NCI-H1417 (cell line): Measurements from ENCODE around the gene MTUS2.

ENCODE experiments used
- DNase-seq, 3 experiments: peaks; one replicate each; lab custom pipeline; 2025; lab: John Stamatoyannopoulos, UW

The MTUS2 gene

GRCh38 chr13:29402166-29402636, 582.1 kb downstream of the MTUS2 start:
- DNase-seq: peak in 2 of 3 experiments; percentile 8

- no peak for DNase-seq
Measured at GRCh38 chr13:29405401-29405800, 585.3 kb downstream of the MTUS2 start.

- DNase-seq: no peak
Measured at GRCh38 chr13:29411481-29411880, 591.3 kb downstream of the MTUS2 start.

DNA sequence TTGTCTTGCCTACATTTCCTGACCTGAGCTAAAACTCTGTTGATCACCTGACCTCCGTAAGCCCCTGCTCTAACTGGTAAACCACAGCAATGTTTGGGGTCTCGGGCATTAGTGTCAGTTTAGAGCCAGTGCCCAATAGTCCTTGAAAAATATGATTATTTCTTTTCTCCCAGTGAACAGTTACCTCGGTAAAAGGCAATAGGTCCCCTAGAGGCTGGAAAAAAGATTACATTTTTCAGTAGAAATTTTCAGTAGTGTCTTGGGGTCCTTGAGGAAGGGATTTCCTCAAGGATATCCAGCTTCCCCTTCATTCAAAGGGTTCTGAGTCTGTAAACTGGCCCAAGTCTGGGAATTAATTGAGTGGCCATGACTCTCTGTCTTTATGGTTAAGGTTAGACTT, 597.9 kb downstream of the MTUS2 start:
- DNase-seq: no peak

- DNase-seq: no peak
Measured at GRCh38 chr13:29421118-29421517, 601.0 kb downstream of the MTUS2 start.

DNA sequence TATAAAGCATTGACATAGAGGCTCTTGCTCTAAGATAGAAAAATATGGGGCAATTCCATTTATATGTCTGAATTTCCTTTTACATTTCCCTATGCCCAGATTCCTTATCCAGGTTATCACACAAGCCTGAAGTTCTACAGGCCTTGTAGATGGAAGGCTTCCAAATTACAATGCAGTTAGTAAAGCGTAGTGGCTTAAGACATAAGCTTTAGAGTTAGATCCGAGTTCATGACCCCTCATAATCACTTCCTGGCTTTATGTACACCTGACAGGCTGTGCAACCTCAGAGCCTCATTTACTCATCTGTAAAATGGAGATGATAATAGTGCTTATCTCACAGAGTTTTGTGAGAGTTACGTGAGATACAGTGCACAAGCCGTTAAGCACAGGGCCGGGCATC, 601.9 kb downstream of the MTUS2 start:
- no peak for DNase-seq

DNA sequence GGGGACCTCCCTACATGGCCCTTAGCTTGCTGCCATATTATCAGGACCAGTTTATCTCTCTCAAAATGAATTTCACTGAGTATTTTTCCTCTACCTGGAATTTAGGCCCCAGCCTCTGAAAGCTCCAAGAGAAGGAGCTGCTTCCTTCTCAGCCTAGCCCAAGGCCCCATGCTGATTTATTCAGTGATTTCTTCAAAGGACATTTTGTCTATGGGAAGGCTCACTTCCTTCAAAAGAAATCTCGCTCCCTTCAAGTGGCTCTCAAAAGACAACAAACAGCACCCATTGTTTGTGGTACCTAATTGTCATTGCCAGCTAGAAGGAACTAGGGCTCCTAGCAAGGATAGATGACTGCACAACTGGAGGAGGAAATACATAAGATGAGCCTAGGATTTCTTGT, 602.9 kb downstream of the MTUS2 start:
- no peak for DNase-seq

DNA sequence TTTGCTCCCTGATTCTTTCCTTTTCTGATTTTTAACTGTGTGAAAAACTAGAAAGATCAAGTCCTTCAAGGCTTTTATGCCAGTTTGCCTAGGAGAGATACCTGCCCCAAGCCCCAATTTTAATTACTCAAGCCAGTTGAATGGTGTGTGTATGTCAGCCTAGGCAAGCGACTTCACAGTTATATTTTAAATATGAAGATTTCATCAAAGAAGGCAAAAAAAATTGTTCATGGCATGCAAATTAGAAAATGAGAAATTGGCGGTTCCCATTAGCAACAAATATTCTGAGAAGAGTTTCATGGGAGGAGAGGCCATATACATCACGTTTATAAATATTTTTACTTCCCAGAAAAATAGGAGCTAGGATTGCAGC, 607.8 kb downstream of the MTUS2 start:
- no peak for DNase-seq

DNA sequence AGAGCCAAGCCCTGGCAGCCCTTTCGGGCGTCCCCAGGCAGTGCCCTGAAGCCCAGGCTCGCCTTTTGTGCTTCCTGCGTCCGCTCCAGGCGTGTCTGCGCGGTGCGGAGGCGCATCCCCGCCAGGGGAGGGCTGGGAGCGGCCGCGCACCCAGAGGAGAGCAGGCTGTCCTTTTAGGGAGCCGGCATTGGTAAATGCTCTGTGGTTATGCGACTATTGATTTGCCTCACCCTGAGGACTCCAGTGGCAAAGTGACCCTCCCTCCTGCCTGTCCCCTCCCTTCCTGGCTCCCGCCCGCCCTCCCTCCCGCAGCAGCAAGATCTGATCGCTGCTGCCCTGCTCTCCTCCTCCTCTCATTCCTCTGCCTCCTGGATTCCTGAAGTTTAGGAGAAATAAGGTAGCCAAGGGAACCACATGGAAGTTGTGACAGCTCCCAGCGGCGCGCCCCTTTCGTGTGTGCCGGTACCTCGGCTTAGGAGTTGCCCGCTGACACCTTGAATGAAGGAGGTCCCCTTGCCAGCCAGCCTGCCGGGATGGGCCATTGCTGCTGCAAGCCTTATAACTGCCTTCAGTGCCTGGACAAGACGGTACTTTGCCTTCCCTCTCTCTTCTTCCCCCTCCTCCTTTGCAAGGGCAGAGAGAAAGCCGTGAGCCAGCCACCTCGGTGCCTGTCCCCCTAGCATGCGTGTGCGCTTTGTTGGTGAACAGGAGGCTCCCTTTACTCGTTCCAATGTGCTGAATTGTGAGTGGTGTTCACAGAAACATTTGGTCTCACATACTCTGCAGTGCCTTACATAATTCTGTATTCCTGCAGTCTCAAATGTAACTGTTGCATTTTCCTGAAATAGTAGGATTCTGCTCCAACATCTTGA, 608.4 kb downstream of the MTUS2 start:
- DNase-seq: peak; percentile 42 to 66 (median 58)

DNA sequence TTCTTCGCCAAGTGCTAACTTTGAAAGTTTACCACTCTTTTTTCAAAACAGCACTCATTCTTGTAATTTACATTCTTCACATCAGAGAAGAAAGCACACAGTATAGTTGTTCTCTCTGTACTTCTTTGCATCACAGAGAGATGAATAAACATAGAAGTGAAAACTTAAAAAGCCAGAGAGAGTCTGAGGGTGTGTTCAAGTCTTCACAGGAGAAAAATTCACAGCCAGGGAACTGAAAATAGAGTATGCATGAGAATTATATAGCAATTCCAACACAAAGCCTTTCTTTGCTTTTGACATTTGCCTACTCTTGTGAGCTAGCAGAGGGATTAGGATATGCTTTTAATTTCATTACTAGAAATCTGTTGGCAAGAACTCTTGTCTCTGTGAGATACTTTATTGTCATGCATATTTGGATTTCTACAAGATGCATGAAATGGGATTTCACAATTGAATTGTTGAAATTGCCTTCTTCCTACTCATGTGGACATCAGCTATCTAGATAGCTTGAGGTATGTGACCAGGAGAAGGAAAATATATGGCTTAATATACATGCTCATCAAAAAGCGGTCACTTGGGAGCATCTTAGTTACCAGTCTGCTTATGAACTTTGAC, 609.3 kb downstream of the MTUS2 start:
- no peak for DNase-seq

- peak in 1 of 3 experiments; percentile 39 for DNase-seq
Measured at GRCh38 chr13:29434217-29434945, 614.2 kb downstream of the MTUS2 start.

DNA sequence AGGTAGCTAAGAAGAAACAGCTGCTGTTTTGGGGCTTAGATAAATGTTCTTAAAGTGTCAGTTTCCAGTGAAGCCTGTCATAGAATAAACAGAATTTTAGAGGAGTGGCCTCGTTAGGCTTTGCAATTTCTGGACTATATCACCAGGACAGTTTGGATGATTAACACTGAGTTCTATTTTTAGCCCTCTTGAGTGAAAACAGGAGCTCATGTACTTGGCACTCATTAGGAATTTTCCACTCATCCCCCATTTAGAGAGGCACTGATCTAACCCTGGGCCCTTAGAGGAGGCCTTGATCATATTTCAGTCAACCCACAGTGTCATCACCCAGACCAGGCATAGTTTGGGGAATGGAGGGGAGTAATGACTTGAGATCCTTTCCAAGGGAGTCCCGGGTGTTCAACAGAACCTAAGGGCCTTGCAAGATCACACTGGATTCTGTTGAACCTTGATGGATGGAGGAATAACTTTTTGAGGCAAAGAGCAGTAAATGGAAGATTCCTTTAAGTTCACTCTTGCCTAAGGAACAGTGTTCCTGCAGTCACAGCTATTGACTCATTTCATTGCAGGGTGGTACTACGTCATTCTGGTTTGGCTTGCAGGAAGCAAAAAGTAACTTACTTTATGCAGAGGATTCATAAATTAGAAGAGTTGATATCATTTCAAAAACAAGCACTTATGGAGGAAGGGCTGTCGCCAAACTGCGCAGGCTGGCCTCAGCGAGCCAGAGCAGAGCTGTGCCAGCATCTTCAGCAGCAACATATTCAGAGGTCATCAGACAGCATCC, 615.2 kb downstream of the MTUS2 start:
- peak in 2 of 3 experiments; percentile 5 to 81 for DNase-seq

DNA sequence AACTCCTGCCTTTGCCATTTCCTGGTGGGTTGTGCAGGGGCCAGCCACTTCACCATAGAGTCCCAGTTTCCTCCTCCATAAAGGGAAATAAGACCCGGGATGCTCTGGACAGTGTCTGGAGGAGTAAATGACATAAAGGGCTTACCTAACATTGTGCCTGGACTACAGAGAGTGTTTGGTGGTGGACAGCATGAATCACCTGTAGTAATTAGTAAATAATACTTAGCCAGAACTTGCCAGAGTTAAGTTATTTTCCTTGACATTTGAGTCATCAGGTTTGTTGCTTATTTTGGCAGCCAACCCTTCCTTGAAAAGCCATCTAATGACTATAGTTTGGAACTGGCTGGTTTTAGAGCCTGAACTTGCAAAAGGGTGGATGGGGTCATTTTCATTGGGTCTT, 616.2 kb downstream of the MTUS2 start:
- no peak for DNase-seq

DNA sequence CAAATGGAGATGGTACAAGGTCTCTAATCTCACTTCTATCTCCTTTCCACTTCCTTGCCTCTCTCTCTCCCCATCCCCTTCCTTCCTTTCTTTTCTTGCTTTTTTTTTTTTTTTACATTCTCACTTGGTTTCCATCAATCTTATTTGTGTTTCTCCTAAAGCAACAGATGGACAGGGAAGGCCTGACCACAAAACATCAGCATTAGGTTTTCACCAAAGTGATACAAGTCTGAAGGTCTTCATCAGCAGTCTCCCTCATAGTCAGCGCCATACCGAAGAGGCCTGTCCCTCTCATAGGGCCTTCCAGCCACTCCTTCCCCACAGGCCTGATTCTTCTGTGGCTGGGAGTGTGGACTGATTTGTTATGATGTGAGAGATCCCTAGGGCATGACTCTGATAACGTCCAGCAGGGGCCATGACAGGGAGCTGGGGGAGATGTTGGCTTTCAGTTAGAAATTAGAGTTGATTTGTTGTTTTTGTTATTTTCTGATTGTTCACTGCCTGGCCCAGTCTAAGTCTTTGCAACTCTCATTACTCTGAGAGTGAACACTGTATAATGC, 616.7 kb downstream of the MTUS2 start:
- DNase-seq: no peak

DNA sequence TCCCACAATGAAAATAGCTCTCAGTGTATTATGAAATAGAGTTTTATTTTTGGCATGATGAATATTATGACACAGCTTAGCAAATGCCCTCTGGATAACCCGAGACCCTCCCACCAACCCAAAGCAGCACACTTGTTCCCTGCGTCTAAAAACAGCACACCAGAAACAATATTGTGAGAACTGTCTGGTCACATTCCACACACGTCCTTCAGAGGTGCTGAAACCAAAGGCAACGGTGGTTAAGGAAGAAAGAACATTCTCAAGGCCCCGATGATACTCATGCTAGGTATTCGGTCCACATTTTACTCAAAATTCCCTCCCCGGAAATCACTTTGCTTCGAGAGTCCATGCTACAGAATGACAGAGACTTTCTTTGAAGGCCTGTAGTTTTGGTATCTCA, 618.6 kb downstream of the MTUS2 start:
- DNase-seq: no peak

- DNase-seq: peak in 1 of 3 experiments; percentile 4
Measured at GRCh38 chr13:29439601-29440388, 619.7 kb downstream of the MTUS2 start.

GRCh38 chr13:29441306-29441705, 621.2 kb downstream of the MTUS2 start:
- DNase-seq: no peak

DNA sequence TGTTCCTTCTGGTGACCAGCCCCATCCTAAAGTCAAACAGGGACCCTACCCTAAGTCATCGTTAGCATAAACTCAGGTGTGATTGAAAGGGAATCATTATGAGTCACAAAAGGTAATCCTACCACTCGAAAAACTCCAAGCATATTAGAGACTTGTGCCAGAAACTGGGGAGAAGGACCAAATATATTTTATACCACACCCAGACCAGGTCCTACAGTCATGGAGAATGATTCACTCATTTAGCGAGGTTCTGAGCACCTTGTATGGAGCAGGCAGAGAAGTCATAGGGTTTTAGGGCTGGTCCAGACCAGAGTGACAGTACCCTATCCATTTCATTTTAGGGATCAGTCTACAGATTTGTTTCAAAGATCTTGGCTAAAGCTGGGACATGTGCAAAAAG, 625.9 kb downstream of the MTUS2 start:
- no peak for DNase-seq

DNA sequence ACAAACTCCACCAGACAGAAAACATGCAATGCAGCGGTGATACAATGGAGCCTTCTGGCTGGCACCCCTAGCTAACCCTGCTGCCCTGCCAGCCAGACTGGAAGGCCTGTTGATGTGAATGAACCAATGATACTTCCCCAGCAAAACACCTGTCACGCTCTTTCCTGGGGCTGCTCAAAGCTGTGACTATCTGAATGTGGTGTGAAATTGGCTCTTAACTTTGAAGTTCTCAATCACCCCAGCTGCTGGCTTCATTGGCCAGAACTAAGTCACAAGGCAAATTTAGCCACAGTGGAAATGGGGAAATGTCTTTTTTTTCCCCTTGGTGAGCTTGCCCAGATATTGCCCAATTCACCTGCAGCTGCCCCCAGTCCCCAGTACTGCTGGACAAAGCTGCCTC, 628.0 kb downstream of the MTUS2 start:
- no peak for DNase-seq

- DNase-seq: no peak
Measured at GRCh38 chr13:29449726-29450125, 629.6 kb downstream of the MTUS2 start.

DNA sequence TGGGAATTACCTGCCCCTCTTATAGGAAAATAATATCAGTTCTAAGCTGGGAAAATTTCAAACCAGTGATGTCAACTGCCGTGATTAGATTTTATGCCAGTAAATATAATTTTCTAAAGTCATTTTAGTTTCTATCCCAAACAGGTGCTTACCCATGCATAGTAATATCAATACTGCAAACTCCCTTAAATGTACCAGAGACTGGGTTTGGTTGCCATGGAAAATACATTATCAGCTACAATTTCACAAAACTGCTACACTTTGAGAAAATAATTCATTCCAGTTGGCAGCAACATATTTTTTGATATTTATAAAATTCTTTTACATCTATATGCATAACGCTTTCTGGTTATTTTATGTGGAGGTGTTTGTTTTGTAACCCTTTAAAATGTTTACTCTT, 631.8 kb downstream of the MTUS2 start:
- no peak for DNase-seq
